HG03460 (cell line): Measurements from ENCODE around the gene PRPSAP2.

Source experiments
- ATAC-seq: cut with Tn5 transposase; IDR thresholded peaks from one replicate; pipeline ENCODE4 v1.9.1; 2021; ENCODE audit not compliant: unreplicated experiment

Gene PRPSAP2

GRCh38 chr17:18960803-18961511 lies 103.0 kb downstream of the PRPSAP2 start:
- ATAC-seq: peak; percentile 68

DNA sequence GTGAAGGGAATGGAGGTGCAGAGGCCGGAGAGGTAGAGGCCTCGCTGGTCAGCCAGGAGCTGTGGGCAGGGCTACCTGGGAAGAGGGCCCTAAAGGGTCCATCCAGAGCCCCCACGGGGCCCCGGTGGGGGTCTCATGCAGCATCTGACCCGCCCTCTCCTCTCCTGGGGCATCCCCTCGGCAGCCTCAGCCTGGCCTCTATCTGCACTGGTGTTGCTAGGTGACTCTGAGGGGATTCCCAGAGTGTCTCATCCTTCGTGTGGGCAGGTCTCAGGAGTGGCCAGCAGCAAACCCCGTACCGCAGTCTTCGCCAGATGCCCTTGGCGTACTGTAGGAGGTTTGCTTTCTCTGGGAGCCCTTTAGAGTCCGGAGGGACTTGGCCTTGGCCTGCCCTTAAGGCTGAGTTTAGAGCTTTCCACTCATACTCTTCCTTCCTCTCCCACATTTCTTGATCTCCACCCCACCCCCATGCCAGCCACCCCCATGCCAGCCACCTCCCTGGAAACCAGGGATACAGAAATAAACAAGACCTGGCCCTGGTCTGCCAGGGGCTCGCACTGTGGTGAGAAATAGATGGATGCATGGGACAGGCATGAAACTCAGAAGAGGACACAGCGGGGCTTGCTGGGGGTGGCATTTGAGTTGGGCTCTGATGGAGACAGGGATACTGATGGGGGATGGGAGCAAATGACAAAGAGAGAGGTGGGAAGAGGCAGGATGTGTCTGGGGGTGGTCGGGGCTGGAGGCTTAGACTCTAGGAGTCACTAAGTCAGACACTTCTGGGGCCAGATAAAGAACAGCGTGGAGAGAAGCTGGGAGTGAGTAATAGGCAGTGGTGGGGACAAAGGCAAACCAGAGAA lies 103.9 kb downstream of the PRPSAP2 start:
- no peak for ATAC-seq

DNA sequence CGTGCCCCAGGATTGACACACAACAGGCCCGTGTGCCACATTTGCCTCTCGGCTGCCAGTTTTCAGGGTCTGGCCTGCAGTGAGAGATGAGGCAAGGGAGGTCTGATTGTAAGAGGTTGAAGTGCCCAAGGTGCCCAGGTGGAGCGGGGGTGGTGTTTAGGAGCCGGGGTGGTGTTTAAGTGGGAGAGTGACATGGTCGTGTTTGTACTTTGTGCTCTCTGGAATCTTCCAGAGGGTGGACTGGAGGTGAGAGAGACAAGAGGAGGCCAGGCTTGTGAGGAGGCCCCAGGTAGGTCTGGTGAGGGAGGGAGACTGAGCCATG lies 104.5 kb downstream of the PRPSAP2 start:
- no peak for ATAC-seq

DNA sequence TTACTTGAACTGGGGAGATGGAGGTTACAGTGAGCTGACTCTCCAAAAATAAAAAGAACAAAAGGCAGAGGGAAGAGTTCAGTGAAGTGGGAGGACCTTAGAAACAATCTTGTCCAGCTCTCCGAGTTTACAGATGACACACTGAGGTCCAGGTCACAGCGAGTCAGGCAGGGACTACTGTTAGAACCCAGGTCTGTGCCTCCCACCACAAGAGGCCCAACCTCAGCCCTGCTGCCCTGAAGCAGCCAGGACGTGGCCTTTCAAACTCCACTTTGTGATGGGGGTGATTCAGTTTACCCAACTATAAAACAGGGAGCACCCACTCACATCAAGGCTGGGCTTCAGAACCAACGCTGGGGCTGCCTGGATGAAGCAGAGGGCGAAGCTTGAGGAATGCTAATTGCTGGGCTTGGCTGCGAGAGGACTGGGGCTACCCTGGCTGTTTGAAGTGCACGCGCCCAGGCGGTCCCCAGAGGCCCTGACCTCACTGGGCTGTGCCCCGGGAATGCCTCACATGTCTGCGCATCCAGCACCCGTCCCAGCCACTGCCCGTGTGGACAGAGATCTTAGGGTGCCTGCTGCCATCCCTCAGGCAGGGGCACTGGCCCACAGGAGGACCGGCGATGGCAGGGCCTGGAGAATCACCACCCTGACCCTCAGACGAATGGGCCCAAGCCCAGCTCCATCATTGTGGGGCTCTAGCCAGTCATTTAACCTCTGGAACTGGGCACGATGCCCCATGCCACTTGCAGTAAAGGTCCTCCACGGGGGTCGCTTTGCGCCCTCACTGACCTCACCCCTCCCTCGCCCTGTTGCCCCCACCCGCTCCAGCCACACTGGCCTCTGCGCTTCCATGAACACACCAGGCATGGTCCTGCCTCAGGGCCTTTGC lies 105.4 kb downstream of the PRPSAP2 start:
- ATAC-seq: no peak

DNA sequence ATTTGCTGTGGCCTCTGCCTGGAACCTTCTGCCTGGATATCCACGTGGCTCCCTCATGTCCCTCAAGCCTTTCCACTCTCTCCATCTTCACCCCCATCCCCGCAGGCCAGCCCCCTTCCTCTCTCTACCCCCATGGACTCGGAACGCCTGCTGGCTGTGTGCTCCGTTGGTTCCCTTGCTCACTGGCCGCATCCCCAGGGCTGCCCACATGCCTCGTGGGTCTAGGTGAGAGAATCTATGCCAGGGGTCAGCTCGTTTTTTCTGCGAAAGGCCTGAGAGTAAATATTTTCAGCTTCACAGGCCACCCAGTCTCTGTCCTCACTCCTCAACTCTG lies 106.1 kb downstream of the PRPSAP2 start:
- no peak for ATAC-seq

- ATAC-seq: no peak
These were observed 106.6 kb downstream of the PRPSAP2 start for GRCh38 chr17:18964550-18964949.

DNA sequence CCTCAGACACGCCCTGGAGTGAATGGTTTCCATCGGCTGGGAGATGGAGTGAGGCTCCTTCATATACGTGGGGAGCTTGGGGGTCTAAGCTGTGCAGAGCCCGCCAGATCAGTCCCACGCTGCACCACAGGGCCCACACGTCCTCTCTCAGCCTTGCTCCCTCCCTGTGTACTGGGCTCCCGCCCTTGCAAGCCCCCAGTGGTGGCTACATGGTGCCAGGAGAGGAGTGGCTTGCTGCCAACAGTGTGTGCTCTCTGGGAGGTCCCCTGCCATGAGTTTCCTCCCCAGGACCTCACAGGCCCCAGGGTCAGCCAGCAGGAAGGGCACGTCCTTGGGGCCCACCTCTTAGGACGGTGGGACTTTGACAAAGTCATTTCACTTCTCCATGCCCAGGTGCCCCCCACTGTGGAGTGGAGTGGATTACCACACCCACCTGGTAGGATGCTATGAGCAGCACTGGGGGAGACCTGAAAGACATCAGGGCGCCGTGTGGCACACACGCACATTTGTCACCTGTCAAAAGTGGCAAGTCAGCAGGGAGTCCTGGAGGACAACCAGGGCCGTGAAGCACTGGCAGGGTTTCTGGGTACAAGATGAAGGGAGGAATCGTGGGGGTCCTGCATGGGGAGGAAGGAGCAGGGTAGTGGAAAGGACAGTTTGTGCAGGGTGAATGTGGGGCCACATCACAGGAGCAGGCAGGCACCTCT lies 107.8 kb downstream of the PRPSAP2 start:
- ATAC-seq: no peak

- no peak for ATAC-seq
These were observed 109.1 kb downstream of the PRPSAP2 start for GRCh38 chr17:18966831-18967624.

- ATAC-seq: no peak
These were observed 110.0 kb downstream of the PRPSAP2 start for GRCh38 chr17:18967916-18968315.

GRCh38 chr17:18968345-18968744 lies 110.4 kb downstream of the PRPSAP2 start:
- no peak for ATAC-seq

- no peak for ATAC-seq
These were observed 111.3 kb downstream of the PRPSAP2 start for GRCh38 chr17:18968945-18969887.

GRCh38 chr17:18970582-18971480 lies 112.9 kb downstream of the PRPSAP2 start:
- no peak for ATAC-seq

- ATAC-seq: no peak
These were observed 113.9 kb downstream of the PRPSAP2 start for GRCh38 chr17:18971801-18972200.

DNA sequence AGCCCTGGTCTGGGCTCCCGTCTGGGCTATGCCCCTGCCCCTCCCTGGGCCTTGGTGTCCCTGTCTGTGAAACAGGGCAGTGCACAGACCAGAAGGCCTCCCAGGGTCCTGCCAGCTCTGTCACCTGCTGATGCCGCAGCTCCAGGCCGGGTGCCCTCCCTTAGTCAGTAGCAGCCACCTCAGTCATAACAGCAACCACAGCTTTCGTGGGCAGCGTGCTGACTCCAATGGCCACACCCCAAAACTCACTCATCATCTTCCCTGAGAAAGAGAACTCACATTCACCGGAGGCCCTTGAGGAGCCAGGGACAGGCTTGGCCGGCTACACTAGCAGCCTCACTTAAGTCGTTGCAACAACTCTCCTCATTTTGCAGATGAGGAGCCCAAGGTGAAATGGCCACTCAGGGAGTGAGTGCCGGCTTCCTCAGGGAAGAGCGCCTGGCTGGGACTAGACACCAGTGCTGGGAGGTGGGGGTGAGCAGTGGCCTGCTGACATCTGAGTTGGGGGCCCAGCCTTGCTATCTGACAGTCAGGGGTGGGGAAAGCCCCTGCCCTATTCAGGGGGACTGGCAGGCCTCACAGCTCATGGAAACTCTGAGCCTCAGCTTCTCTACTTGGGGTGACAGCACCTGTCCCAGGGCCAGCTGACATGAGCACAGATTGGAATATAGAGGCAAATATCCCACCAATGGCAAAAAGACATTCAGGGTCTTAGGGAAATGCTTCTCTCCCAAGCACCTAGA lies 116.6 kb downstream of the PRPSAP2 start:
- no peak for ATAC-seq

DNA sequence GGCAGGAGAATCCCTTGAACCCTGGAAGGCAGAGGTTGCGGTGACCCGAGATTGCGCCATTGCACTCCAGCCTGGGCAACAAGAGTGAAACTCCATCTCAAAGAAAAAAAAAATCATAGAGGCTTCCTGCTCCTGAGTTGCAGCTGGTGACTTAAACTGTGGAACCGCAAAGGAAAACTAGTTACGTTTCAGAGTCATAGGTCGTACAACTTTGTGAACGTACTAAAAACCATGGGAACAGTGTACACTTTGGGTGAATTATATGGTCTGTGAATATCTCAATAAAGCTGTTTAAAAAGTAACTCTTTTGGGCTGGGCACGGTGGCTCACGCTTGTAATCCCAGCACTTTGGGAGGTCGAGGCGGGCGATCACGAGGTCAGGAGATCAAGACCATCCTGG lies 117.7 kb downstream of the PRPSAP2 start:
- ATAC-seq: no peak

GRCh38 chr17:18976201-18976600 lies 118.3 kb downstream of the PRPSAP2 start:
- no peak for ATAC-seq

DNA sequence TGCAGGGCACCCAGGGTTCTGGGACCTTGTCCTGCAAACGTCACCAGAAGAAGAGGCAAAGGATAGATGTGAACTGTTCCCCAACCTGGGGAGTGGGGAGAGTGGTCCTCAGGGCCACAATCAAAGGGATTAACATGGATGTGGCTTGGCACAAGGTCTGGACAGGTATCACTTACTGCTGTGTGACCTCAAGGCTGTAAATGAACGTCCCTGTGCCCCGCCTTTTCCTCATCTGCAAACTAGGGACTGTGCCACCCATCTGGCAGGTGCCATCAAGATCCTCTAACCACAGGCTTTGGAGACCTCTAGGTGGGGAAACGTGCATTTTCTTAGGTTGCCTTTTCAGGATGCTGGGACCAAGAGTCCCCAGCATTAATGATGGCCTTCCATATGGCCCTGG lies 119.1 kb downstream of the PRPSAP2 start:
- no peak for ATAC-seq
